ENCODE results near the gene CD80. TPM values are rescaled to one million over a fixed set of nuclear protein-coding genes. Genes with fewer than 3 reads are reported as not detected.

The CD80 gene
- total and polyA plus RNA-seq, 10 of the 15 experiments (the other 5 are each of a cell fraction or from before 2014, with no cell fraction given): 41.4 to 137 (median 58.1) TPM

DNA sequence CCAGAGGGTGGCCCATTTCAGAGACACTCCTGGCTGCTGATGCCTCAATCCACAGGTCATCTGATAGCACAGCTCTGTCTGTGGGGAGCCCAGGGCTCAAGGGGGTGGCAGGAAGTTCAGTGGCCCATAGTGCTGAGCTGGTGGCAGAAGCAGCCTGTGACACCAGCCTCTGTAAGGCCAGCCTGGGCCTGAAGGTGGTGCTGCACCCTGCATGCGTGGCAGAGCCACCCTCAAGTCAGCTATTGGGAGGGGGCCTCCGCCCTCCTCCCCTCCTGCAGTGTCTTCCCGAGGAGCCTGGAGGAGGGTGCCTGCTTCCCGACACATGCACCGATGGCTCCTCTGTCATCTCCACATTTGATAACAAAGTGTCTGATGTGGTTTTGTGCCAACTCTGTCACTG lies 41.3 kb upstream of the CD80 start (continued):
- peak; percentile 84 for TF ChIP-seq ZNF207 (IDR thresholded peaks at IDR 0.05; ENCODE audit: borderline replicate concordance)
- TF ChIP-seq, protein P1, sequence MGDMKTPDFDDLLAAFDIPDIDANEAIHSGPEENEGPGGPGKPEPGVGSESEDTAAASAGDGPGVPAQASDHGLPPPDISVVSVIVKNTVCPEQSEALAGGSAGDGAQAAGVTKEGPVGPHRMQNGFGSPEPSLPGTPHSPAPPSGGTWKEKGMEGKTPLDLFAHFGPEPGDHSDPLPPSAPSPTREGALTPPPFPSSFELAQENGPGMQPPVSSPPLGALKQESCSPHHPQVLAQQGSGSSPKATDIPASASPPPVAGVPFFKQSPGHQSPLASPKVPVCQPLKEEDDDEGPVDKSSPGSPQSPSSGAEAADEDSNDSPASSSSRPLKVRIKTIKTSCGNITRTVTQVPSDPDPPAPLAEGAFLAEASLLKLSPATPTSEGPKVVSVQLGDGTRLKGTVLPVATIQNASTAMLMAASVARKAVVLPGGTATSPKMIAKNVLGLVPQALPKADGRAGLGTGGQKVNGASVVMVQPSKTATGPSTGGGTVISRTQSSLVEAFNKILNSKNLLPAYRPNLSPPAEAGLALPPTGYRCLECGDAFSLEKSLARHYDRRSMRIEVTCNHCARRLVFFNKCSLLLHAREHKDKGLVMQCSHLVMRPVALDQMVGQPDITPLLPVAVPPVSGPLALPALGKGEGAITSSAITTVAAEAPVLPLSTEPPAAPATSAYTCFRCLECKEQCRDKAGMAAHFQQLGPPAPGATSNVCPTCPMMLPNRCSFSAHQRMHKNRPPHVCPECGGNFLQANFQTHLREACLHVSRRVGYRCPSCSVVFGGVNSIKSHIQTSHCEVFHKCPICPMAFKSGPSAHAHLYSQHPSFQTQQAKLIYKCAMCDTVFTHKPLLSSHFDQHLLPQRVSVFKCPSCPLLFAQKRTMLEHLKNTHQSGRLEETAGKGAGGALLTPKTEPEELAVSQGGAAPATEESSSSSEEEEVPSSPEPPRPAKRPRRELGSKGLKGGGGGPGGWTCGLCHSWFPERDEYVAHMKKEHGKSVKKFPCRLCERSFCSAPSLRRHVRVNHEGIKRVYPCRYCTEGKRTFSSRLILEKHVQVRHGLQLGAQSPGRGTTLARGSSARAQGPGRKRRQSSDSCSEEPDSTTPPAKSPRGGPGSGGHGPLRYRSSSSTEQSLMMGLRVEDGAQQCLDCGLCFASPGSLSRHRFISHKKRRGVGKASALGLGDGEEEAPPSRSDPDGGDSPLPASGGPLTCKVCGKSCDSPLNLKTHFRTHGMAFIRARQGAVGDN (IDR thresholded peaks at IDR 0.05): peak; percentile 85
- TF ChIP-seq, protein P2, sequence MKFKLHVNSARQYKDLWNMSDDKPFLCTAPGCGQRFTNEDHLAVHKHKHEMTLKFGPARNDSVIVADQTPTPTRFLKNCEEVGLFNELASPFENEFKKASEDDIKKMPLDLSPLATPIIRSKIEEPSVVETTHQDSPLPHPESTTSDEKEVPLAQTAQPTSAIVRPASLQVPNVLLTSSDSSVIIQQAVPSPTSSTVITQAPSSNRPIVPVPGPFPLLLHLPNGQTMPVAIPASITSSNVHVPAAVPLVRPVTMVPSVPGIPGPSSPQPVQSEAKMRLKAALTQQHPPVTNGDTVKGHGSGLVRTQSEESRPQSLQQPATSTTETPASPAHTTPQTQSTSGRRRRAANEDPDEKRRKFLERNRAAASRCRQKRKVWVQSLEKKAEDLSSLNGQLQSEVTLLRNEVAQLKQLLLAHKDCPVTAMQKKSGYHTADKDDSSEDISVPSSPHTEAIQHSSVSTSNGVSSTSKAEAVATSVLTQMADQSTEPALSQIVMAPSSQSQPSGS (IDR thresholded peaks at IDR 0.05; ENCODE audit: low read length): no peak
- TF ChIP-seq RFX5 (IDR thresholded peaks at IDR 0.05; ENCODE audit: low read depth, low read length): no peak
- TF ChIP-seq, protein P3, sequence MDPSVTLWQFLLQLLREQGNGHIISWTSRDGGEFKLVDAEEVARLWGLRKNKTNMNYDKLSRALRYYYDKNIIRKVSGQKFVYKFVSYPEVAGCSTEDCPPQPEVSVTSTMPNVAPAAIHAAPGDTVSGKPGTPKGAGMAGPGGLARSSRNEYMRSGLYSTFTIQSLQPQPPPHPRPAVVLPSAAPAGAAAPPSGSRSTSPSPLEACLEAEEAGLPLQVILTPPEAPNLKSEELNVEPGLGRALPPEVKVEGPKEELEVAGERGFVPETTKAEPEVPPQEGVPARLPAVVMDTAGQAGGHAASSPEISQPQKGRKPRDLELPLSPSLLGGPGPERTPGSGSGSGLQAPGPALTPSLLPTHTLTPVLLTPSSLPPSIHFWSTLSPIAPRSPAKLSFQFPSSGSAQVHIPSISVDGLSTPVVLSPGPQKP (IDR thresholded peaks at IDR 0.05; ENCODE audit: low read depth, low read length): no peak
- no peak; the same call in 1 of the 2 replicates for TF ChIP-seq RB1 (IDR thresholded peaks at IDR 0.05; ENCODE audit: borderline replicate concordance)
- TF ChIP-seq CREB1 (IDR thresholded peaks at IDR 0.05; ENCODE audit: low read depth): 0 out of 2 replicates have a peak, but pooled peaks have one; percentile 10
- peak; percentile 92 for TF ChIP-seq SMARCA5 (IDR thresholded peaks at IDR 0.05)
- TF ChIP-seq YY1 (IDR thresholded peaks at IDR 0.05; ENCODE audit: low read depth, low read length): no peak
- peak; percentile 17; the same call in 1 of the 2 replicates for TF ChIP-seq POLR2AphosphoS5 (IDR thresholded peaks at IDR 0.05; ENCODE audit: low read length)
- 0 out of 2 replicates have a peak, but pooled peaks have one; percentile 24 for TF ChIP-seq NR2F1 (conservative IDR thresholded peaks at IDR 0.05)
- TF ChIP-seq, protein P4, sequence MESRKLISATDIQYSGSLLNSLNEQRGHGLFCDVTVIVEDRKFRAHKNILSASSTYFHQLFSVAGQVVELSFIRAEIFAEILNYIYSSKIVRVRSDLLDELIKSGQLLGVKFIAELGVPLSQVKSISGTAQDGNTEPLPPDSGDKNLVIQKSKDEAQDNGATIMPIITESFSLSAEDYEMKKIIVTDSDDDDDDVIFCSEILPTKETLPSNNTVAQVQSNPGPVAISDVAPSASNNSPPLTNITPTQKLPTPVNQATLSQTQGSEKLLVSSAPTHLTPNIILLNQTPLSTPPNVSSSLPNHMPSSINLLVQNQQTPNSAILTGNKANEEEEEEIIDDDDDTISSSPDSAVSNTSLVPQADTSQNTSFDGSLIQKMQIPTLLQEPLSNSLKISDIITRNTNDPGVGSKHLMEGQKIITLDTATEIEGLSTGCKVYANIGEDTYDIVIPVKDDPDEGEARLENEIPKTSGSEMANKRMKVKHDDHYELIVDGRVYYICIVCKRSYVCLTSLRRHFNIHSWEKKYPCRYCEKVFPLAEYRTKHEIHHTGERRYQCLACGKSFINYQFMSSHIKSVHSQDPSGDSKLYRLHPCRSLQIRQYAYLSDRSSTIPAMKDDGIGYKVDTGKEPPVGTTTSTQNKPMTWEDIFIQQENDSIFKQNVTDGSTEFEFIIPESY (IDR thresholded peaks at IDR 0.05): no peak
- TF ChIP-seq MYB (IDR thresholded peaks at IDR 0.05; ENCODE audit: borderline replicate concordance, low read depth, low read length): 0 out of 2 replicates have a peak, but pooled peaks have one; percentile 21
- no peak for TF ChIP-seq POU2F2 (IDR thresholded peaks at IDR 0.05; ENCODE audit: borderline replicate concordance, low read depth, low read length)
- TF ChIP-seq, protein P5, sequence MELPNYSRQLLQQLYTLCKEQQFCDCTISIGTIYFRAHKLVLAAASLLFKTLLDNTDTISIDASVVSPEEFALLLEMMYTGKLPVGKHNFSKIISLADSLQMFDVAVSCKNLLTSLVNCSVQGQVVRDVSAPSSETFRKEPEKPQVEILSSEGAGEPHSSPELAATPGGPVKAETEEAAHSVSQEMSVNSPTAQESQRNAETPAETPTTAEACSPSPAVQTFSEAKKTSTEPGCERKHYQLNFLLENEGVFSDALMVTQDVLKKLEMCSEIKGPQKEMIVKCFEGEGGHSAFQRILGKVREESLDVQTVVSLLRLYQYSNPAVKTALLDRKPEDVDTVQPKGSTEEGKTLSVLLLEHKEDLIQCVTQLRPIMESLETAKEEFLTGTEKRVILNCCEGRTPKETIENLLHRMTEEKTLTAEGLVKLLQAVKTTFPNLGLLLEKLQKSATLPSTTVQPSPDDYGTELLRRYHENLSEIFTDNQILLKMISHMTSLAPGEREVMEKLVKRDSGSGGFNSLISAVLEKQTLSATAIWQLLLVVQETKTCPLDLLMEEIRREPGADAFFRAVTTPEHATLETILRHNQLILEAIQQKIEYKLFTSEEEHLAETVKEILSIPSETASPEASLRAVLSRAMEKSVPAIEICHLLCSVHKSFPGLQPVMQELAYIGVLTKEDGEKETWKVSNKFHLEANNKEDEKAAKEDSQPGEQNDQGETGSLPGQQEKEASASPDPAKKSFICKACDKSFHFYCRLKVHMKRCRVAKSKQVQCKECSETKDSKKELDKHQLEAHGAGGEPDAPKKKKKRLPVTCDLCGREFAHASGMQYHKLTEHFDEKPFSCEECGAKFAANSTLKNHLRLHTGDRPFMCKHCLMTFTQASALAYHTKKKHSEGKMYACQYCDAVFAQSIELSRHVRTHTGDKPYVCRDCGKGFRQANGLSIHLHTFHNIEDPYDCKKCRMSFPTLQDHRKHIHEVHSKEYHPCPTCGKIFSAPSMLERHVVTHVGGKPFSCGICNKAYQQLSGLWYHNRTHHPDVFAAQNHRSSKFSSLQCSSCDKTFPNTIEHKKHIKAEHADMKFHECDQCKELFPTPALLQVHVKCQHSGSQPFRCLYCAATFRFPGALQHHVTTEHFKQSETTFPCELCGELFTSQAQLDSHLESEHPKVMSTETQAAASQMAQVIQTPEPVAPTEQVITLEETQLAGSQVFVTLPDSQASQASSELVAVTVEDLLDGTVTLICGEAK (IDR thresholded peaks at IDR 0.05; ENCODE audit: borderline replicate concordance): no peak
